SKM-1 (cell line): Measurements from ENCODE around the gene FSTL5.
"Not testable (repeated sequence)": the region's sequence is repeated elsewhere in the genome, so short reads cannot be mapped to it uniquely, and the experiment has no call there.

Experiments used
- DNase-seq: peaks from one replicate; lab custom pipeline; 2025; ENCODE audit not compliant: unreplicated experiment; lab: John Stamatoyannopoulos, UW

Gene FSTL5

DNA sequence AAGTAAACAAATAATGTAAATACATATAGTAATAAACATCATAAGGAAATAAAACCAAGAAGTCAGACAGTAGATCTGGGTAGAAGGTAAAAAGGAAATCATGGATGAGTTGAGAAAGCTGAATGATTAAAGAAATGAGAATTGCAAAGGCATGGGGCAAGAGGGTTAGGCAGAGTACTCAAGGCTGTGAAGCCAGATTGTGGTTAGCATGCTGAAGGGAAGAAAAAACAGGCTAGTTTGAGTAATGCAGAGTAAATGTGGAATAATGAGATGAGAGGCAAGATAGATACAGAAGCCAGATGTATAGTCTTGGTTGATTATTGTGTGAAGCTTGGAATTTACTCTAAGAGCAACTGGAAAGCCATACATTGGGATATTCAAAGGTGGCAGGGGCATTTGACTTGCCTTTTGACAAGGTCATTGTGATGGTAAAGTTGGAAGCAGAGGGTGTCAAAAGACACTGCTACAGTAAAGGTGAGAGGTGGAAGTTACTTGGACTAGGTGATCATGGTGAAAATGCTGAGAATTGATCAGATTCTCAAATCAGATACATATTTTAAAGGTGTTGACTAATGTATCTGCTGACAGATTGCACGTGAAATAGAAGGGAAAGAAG, 307.0 kb downstream of the FSTL5 start:
- no peak for DNase-seq

DNA sequence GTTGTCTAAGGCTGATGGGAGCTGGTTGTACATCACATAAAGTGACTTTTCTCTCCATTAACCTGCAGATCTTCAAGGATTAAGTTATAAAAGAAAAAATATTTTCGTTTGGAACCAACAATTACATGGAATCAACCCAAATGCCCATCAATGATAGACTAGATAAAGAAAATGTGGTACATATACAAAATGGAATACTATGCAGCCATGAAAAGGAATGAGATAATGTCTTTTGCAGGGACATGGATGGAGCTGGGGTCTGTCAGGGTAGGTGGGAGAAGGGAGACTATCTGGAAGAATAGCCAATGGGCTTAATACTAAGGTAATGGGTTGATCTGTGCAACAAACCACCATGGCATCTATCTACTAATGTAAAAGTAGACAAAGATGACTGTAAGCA, 313.2 kb downstream of the FSTL5 start:
- DNase-seq = no peak

DNA sequence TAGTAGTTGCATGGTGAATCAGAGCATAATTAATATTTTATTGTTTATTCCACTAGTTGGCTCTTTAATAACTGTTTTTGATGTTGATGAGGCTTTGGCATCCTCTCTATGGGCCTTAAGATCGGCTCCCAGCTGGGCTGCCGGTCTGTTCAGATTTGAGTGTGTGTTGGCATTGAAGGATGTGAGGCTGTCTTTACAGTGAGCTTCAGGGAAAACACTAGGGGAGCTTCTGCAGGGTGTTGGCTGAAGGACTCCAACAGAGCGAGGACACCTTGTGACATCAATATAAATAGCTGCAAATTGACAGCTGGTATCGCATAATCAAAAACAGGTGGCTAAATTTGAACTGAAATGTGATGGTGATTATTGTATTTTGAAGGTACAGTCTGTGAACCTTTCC, 322.0 kb downstream of the FSTL5 start:
- no peak for DNase-seq

DNA sequence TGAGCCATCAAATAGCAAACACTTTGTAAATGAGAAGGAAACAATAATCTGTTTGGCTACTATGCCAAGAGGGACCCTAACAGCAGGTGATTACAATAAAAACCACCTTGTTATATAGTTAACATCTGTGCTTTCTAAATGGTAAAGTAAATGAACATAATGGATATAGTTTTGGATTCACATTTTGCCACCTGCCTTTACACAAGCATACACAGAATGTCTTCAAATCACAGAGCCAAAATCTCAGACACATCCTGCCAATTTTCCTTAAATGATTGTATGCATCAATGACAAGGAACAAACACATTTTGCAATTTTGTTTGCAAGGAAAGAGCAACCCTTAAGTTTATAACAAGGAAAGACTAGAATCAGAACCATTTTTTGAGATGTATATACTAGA, 334.2 kb downstream of the FSTL5 start:
- DNase-seq = no peak

DNA sequence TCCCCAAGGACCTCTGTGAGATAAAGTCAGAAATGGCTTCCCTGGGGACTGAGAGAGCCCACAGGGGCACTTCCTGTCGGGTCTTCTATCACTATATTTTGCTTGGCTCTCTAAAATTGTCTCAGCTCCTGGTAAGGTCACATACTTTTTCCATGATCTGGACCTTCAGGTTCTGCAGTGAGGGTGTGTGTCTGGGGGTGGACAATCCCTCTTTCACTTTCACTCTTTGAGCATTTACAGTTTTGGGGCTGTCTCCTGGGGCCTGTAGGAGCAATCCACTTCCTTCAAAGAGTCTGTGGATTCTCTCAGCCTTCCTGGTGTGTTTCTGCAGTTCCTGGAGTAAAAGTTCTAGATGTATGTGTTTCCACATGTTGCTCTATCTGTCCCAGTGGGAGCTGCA, 335.7 kb downstream of the FSTL5 start:
- DNase-seq = no peak

DNA sequence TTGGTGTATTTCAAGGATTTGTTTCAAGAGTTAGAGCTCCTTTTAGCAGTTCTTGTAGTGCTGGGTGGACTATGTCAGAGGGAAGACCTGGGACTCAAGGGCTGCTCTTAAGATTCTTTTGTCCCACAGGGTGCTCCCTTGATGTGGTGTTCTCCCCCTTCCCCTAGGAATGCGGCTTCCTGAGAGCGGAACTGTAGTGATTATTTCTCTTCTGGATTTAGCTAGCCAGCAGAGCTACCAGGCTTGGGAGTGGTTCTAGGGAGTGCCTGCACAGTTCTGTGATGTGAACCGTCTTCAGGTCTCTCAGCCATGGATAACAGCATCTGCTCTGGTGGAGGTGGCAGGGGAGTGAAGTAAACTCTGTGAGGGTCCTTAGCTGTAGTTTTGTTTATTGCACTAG, 336.8 kb downstream of the FSTL5 start:
- no peak for DNase-seq

DNA sequence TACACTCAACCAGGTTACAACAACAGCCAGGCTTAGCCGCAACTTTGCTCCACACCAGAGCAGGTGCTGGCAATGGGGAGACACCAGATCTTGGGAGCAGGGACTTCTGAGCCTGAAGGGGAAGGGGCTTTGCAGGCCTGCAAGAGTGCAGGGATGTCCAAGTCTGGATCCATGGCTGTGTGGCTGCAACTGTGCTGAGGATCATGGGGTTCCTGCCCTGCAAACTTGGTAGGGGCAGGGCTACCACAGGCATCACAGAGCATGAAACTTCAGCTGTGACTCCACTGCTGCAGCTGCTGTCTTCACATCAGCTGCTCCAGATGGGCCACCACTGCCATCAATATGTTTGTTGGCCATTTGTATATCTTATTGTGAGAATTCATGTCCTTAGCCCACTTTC, 340.4 kb downstream of the FSTL5 start:
- no peak for DNase-seq

DNA sequence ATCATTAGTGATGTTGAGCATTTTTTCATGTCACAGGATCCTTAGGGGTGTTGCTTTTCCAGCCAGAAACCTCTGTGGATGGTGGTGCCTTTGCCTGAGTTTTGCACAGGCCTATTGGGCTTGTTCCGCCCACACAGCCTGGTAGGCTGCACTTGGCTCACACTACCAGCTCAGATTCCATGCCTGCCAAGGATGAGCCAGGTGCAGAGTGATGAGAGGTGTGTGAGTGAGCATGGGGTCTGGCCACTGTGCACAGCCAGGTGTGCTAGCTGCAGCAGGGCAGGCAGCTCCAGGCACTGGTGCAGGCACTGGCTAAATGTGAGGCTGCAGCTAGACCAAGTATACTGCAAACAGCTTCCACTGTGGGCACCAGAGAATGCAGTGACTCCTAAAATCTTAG, 341.6 kb downstream of the FSTL5 start:
- DNase-seq = no peak

DNA sequence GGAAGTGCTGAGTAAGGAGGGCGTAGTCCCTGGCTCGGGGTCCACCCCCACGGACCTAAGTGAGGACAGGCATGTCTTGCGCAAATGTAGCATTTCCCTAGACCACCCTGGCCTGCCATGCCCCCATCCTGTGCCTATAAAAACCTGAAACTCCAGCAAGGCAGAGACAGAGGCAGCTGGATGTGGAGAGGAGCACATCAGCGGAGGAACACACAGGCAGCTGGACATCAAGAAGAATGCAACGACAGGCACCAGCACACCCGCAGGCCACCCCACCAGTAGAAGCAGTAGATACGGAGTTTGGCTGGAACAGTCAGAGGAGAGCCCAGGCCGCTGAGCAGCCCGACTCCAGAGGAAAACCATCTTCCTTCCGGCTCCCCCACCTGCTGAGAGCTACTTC, 345.9 kb downstream of the FSTL5 start:
- no peak for DNase-seq

DNA sequence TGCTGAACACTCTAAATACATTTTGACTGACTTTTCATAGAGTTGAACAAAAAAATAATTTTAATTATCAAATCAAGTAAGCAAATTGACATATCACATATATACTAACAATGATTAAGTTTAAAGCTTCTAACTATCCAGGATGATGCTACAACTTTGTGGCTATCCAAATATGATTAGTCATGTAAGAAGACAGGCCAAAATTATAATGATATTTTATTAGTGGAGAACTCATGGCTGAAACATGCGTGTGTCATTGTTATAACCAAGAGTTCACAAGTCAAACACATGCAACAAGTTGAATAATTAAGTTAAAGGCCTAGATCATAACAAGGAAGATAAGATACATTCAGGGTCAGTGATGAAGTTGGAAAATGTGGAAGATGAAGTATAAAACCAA, 346.8 kb downstream of the FSTL5 start:
- DNase-seq = no peak

DNA sequence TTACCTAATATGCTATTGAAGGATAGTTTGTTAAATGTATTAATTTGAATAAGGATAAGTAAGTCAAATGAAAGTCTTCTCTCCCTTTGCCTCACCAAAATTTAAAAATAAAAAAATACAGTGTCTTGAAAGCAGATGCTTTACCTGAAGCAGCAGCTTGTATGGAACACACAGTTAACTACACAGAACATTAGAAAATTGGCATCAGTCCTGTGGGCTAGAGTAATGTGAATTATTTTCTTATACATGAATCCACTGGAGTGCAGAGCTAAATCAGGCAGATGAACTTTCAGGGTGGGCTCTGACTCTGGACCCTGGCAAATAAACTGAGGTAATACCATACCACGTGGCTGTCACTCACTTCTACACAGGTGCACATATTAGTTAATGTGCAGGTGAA, 348.0 kb downstream of the FSTL5 start:
- no peak for DNase-seq

DNA sequence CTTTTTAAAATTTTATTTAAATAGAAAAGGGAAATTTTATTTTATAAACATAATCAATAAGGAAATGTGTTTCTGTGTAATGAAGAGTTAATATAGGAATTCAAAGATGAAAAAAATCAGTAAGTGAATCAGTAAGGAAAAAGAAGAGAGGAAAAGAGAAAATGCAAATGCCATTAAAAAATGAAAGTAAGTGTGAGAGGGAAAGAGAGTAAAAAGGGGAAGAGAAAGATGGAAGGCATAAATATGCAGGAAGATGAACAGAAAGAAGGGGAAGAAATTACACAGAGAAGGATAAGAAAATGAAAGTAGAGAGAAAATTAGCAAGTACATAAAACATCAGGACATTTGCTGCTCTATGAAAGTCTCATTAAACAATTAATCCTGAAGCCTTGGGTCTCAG, 349.9 kb downstream of the FSTL5 start:
- no peak for DNase-seq

DNA sequence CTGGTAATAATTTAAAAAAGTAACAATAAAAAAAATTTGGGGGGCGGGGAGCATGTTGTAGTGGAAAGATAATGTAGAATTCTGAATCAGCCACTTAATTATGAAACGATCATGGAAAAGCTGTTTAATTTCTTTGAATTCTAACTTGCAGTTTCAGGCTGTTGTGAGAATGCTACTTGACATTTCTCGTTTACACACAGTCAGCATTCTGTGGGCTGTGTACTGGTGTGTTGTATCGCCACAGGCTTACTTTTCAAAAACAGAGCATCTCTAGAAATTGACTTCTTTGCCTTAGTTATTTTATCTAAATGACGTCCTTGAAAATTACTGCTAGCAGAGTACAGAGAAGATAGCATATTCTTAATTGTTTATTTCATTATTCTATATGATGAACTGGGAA, 350.4 kb downstream of the FSTL5 start:
- DNase-seq = no peak

DNA sequence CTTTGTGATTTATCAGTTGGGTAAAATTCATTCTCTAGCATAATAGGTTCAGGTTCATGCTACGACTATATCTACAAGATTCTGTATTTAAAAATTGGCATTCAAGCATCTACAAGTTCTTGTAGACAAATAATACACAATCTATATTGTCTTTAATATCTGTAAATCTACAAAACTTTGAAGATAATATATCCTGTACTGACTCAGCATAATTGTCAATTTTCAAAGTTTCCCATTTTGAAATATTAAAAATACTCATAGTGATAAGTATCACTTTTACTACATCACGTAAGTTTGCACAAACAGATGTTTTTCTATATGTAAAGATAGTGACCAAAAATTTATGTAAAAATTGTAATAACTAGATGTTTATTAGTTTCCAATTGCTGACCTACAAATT, 360.6 kb downstream of the FSTL5 start:
- no peak for DNase-seq

DNA sequence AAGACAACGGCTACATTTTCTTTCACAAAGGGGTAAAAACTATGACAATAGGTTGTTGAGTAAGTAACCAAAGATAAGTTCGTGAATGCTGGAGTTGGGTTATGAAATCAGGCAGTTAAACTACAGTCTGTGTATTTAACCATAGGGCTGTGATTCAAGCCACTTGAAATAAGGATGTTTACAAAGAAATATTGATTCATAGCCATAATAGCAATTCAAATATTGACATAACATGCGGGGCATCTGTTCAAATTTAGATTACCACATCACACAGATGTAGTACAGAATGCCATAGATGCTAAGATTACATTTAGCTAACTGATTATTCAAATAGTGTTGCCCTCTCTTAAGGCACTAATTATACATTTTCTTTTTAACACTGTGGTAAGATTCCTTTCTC, 364.1 kb downstream of the FSTL5 start:
- no peak for DNase-seq

DNA sequence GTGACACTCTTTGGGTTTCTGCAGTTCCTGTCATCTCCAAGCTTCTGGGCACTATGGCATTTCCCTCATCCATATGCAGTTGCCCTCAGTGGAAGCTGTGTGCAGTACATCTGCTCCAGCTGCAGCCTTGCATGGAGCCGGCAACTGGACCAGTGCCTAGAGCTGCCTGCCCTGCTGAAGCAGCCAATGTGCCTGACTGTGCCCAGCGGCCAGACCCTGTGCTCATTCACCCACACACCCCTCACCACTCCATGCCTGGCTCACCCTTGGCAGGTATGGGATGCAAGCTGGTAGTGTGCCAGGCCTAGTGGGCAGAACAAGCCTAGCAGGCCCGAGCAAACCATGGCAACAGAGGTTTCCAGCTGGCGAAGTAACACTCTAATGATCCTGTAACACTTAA, 370.8 kb downstream of the FSTL5 start:
- DNase-seq = no peak

DNA sequence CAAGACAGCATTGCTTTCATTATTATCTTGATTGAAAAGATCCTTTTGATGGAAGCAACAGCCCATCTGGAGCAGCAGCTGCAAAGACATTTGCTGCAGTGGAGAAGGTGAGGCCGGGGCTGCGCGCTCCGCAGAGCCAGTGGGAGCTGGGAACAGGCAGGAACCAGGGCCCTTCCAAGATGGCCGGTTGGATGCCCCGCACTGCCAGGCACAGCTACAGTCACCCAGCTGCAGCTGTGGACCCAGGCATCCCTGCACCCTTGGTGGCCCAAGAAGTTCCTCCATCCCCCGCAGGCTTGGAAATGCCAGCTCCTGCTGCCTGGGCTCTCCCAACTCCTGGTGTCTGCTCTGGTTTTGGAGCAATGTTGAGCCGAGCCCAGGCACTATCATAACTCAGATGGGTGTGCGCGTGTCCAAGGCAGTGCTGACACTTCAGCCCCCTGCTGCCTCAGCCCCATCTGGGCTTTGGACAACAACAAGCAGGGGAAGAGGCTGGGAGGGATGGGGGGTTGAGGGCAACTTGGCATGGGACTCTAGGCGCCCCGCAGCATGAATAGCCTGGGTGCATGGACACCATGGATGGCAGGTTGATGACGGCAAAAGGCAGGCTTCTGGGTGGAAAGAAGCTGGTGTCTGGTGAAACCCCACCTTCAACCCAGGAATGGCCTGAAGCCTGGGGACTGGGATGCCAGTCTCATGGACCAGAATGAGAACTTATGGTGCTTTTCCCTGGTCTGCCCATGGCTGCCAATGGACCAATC, 371.8 kb downstream of the FSTL5 start:
- no peak for DNase-seq

DNA sequence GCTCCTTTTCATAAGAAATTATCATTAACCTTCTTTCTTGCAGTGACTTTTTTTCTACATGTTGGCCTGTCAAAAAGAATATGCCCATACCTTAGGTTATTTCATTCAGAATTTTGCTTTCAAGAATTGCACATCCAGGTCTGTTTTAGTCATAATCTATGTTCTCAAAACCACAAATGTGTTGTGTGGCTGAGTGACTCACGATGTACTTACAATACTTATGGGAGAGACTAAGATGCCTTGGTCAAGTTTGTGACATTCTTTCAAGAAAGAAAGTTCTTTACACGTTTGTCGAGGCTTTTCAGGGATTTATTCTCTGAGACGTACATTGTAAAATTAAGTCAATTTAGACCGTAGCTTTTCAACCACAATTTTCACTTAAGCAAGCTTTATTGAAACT, 396.7 kb downstream of the FSTL5 start:
- DNase-seq = no peak

DNA sequence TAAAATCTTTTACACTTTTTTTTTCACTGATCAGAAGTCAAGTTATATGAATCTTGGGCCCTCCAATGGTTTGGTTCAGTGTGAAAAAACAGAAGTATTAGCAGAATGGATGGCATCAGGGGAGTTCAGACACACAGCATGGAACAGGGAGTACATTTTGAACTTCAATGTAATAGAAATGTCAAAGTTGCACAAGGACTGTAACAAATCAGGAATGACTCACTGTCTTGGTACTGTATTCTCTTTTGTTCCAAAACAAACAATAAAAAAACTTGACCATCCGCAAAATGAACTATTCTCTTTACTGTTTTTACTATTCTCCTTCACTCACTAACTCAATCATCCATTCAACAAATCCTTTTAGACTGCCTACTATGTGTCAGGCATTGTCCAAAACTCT, 401.0 kb downstream of the FSTL5 start:
- DNase-seq = no peak

DNA sequence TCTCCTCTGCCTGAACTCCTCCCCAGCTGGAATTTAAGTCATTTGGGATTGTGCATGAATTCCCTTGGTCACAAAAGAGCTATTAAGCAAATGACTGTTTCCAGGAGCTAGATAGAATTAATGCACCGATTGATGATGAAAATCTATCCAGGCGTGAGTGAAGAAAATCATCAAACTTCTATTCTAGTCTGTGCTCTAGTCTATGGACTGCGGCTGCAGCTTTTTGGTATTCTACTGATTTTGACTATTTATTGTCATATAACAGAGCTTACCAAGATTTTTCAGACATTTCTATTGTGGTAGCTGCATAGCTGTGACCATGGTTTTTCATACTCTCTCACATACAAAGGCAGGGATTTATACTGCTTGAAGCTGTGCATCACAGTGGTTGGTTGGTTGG, 403.8 kb downstream of the FSTL5 start:
- no peak for DNase-seq

DNA sequence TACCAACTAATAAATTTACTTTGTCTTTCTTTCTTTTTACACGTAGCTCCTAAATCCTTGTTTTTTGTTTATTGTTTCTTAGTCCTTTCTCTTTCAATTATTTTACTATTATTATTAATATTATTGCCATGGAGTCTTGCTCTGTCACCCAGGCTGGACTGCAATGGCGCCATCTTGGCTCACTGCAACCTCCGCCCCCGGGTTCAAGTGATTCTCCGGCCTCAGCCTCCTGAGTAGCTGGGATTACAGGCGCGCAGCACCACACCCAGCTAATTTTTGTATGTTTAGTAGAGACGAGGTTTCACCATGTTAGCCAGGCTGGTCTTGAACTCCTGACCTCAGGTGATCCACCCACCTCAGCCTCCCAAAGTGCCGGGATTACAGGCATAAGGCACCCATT, 405.4 kb downstream of the FSTL5 start:
- not testable (repeated sequence) for DNase-seq

DNA sequence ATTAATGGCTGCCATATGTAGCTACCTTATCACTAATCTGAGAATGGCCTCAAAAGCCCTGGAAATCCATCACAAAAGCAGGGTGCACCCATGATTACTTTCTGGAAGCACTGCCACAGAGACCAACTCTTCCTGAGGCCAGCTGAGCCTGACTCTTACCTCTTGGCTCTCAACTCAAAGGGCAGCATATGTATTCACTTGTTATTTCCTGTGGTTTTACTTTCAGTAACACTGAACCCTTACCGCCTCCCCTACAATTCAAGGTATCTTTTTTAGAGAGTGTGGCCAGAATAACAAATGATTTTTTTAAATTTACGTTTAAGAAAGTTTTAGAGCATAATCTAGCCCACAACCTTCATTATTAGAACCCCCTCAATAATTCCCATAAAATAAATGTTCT, 434.9 kb downstream of the FSTL5 start:
- no peak for DNase-seq

DNA sequence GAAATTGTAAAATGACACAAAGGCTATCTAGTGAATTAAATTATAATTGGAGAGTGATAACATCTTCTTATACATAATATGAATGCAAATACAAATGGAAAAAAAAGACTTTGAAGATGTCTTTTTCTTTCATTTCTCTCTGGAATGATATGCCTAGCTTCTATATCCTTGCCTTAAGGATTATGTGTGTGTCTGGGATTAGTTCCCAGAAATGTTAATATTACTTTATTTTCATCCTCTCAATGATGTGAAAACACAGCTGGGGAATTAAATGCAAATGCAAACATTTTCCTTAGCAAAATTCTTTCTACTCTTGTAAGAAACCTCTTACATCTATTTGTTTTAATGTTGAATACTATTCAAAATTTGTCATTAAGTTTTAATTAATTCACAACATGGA, 441.9 kb downstream of the FSTL5 start:
- DNase-seq = no peak
